Panc1 (cell line): Measurements from ENCODE around the gene UBQLN1.

ENCODE experiments used
- CTCF ChIP-seq: fragments of 450-650 bp; IDR thresholded peaks from 2 replicates; pipeline ENCODE4 v1.5.1; 2017; ENCODE audit warnings: mild to moderate bottlenecking
- POLR2AphosphoS5 ChIP-seq: IDR thresholded peaks from 2 replicates; pipeline ENCODE4 v1.6.1; 2012; ENCODE audit warnings: mild to moderate bottlenecking, low read depth, low read length, moderate library complexity

GRCh38 chr9:83649515-83649914, 58.2 kb downstream of the UBQLN1 start:
- TF ChIP-seq POLR2AphosphoS5 (no peak), CTCF (no peak; the same call in 1 of the 2 replicates)
